GM12875 (cell line): ENCODE results near the gene ATG10.
A peak's percentile ranks its signal among the peaks of the same experiment; 100 is the strongest.

Source experiments
- H3K4me3 ChIP-seq: one replicate; pipeline ENCODE4 v1.5.1; 2011; ENCODE audit warnings: low read depth, low read length, control low read depth
- TF ChIP-seq, protein P1 (sequence below): IDR thresholded peaks from 2 replicates; pipeline ENCODE4 v1.5.1; 2011; ENCODE audit warnings: low read depth, mild to moderate bottlenecking, control low read depth, inconsistent platforms, low read length, moderate library complexity, borderline replicate concordance; ENCODE audit not compliant: insufficient read depth

The ATG10 gene

GRCh38 chr5:82162573-82162972 lies 190.8 kb downstream of the ATG10 start:
- H3K4me3 ChIP-seq: no peak overlapping the region
- TF ChIP-seq, protein P1, sequence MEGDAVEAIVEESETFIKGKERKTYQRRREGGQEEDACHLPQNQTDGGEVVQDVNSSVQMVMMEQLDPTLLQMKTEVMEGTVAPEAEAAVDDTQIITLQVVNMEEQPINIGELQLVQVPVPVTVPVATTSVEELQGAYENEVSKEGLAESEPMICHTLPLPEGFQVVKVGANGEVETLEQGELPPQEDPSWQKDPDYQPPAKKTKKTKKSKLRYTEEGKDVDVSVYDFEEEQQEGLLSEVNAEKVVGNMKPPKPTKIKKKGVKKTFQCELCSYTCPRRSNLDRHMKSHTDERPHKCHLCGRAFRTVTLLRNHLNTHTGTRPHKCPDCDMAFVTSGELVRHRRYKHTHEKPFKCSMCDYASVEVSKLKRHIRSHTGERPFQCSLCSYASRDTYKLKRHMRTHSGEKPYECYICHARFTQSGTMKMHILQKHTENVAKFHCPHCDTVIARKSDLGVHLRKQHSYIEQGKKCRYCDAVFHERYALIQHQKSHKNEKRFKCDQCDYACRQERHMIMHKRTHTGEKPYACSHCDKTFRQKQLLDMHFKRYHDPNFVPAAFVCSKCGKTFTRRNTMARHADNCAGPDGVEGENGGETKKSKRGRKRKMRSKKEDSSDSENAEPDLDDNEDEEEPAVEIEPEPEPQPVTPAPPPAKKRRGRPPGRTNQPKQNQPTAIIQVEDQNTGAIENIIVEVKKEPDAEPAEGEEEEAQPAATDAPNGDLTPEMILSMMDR: no peak

DNA sequence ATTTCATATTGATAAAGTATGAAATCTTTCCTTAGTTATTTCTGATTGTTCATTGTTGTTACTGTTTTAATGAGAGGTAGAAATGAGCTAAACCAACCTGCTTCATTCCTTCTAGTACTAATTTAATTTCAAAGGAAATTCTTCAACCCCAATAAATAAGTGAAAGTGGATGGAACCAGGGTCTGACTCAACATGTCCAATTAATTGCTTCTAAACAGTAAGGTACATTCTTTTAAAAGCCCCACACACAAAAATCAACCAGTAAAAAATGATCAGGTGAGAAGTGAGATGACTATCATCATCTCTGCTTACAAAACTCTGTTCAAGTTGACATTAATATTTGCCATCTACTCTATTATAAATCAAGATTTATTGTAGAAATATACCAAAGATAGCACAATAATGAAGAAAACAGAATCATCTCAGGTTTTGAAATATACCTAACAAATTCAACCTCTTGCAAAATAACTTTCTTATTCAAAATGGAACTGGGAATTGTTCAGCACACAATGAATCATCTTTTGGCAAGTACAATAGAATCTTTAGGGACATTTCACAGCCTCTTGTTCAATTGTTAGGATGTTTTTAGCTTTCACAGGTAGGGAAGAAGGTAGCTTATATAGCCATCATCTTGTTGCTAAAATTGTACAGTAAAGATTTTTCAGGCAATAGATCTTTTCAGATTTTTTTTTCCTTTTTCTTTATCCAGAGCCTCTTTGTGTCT lies 191.8 kb downstream of the ATG10 start:
- TF ChIP-seq, protein P1: no peak

GRCh38 chr5:82164176-82164976 lies 192.6 kb downstream of the ATG10 start:
- no peak overlapping the region for H3K4me3 ChIP-seq
- TF ChIP-seq, protein P1: no peak

More for the DNA sequence above, 191.8 kb downstream of the ATG10 start:
- no peak overlapping the region for H3K4me3 ChIP-seq

GRCh38 chr5:82164977-82165713 lies 193.3 kb downstream of the ATG10 start:
- TF ChIP-seq, protein P1: no peak

DNA sequence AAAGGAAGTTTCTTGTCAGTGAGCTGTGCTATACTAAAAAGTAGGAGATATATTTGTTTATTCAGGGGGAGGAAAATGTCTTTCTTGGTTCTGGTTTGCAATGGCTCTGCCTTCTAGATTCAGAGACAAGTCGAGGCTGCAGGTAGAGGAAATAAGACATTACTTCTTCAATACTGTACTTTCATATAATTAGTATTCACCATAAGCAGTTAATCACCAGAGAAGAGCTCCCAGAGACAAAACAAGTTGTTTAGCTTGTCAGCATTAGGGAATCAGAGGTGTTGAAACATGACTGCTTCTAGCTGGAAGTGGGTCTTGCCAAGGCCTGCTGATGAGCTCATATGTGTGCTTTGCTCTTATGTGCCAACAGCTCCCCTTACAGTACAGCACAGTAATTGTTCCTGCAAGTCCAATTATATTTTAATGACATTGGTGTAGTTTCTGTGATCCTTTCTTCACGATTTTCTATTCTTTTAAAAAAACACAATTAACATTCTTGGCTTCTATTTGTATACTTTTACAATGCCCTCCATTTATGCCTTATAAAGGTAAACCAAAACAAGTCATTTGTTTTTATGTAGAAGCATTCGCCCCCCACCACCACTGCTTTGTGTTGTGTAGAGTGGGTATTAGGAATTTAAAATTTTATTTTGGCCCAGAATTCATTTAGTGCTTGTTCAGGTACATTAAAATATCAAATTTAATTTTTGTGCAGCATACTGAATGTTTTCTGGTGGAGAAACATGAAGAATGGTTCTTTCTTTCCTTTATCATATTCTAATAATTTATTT lies 194.1 kb downstream of the ATG10 start:
- TF ChIP-seq, protein P1: peak; percentile 50; the same call in 1 of the 2 replicates
- no peak overlapping the region for H3K4me3 ChIP-seq

More at GRCh38 chr5:82164977-82165713, 193.3 kb downstream of the ATG10 start:
- no peak overlapping the region for H3K4me3 ChIP-seq

- TF ChIP-seq, protein P1: no peak
- H3K4me3 ChIP-seq: no peak overlapping the region
Observed at GRCh38 chr5:82167372-82167935, 195.6 kb downstream of the ATG10 start.
